Fibroblast of mammary gland (primary cell): ENCODE data around the gene CASZ1.

Experiments used
- DNase-seq: peaks from one replicate; pipeline ENCODE4 v3.0.0-alpha.2; 2010; ENCODE audit warnings: low read depth
- H3K4me3 ChIP-seq: 2 replicates; pipeline ENCODE4 v1.5.1; 2011; ENCODE audit warnings: low read depth, mild to moderate bottlenecking, low read length, moderate library complexity; ENCODE audit not compliant: control insufficient read depth
- CTCF ChIP-seq: conservative IDR thresholded peaks from 2 replicates; pipeline ENCODE4 v1.5.1; 2011; ENCODE audit warnings: low read depth, low read length, inconsistent platforms; ENCODE audit not compliant: control insufficient read depth, insufficient read depth

The CASZ1 gene

GRCh38 chr1:10626131-10626731, 170.2 kb downstream of the CASZ1 start:
- TF ChIP-seq CTCF: no peak
- DNase-seq: no peak
- no peak overlapping the region for H3K4me3 ChIP-seq

- DNase-seq: no peak
- no peak for TF ChIP-seq CTCF
- H3K4me3 ChIP-seq: no peak overlapping the region
These were observed 170.9 kb downstream of the CASZ1 start for GRCh38 chr1:10625554-10625953.

- no peak for DNase-seq
- H3K4me3 ChIP-seq: no peak overlapping the region
- no peak for TF ChIP-seq CTCF
These were observed 171.4 kb downstream of the CASZ1 start for GRCh38 chr1:10625076-10625475.

- DNase-seq: no peak
- TF ChIP-seq CTCF: no peak
- H3K4me3 ChIP-seq: no peak overlapping the region
These were observed 172.0 kb downstream of the CASZ1 start for GRCh38 chr1:10624256-10625050.

GRCh38 chr1:10623686-10624145, 172.7 kb downstream of the CASZ1 start:
- no peak for TF ChIP-seq CTCF
- H3K4me3 ChIP-seq: no peak overlapping the region
- DNase-seq: no peak

- no peak overlapping the region for H3K4me3 ChIP-seq
- TF ChIP-seq CTCF: no peak
- no peak for DNase-seq
These were observed 173.3 kb downstream of the CASZ1 start for GRCh38 chr1:10622910-10623685.
